GM21786 (cell line): ENCODE results near the gene ANK2.

Experiments used
- ATAC-seq: cut with Tn5 transposase; IDR thresholded peaks from one replicate; pipeline ENCODE4 v1.9.1; 2021; ENCODE audit not compliant: unreplicated experiment

The ANK2 gene

GRCh38 chr4:113433116-113433515 is 383.7 kb downstream of the ANK2 start:
- no peak for ATAC-seq
